Measurements from ENCODE around the gene TTLL12. TPM values are rescaled to one million over a fixed set of nuclear protein-coding genes. Genes with fewer than 3 reads are reported as not detected.

TTLL12 gene
- total RNA-seq, 4 donors from 2014 or later = 43.6 to 93.9 (median 81.4) TPM

DNA sequence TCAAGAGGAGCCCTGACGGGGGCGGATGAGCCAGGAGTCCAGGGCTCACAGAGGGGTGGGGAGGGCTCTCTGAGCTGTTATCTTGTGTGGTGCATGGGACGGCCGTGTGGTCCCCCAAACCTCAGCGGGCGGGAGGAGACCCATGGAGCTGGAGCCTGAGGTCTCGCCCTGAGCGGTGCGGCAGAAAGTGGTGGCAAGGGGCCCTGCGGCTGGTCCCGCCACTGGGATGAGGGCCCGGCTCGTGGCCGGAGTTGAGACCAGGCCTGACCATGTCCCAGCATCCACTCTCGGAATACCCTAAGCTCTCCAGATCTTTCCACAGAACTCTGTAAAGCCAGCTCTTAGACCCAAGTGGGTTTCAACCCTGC, 22.6 kb upstream of the TTLL12 start:
- Histone ChIP-seq H3K27me3 (peaks cover 3% of the 10 kb centered on the region), H3K4me1 (no peaks in the 10 kb centered on the region), H3K4me3 (no peak overlapping the region), H3K36me3 (no peaks in the 10 kb centered on the region), H3K9me3 (no peaks in the 10 kb centered on the region), H3K27ac (no peak overlapping the region)
- TF ChIP-seq EP300 (IDR thresholded peaks at IDR 0.05) = no peak
- no peak for TF ChIP-seq POLR2AphosphoS5 (IDR thresholded peaks at IDR 0.05)
- TF ChIP-seq POLR2A (IDR thresholded peaks at IDR 0.05) = no peak
- TF ChIP-seq, protein P1, sequence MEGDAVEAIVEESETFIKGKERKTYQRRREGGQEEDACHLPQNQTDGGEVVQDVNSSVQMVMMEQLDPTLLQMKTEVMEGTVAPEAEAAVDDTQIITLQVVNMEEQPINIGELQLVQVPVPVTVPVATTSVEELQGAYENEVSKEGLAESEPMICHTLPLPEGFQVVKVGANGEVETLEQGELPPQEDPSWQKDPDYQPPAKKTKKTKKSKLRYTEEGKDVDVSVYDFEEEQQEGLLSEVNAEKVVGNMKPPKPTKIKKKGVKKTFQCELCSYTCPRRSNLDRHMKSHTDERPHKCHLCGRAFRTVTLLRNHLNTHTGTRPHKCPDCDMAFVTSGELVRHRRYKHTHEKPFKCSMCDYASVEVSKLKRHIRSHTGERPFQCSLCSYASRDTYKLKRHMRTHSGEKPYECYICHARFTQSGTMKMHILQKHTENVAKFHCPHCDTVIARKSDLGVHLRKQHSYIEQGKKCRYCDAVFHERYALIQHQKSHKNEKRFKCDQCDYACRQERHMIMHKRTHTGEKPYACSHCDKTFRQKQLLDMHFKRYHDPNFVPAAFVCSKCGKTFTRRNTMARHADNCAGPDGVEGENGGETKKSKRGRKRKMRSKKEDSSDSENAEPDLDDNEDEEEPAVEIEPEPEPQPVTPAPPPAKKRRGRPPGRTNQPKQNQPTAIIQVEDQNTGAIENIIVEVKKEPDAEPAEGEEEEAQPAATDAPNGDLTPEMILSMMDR (IDR thresholded peaks at IDR 0.05) = no peak
- DNase-seq (ENCODE audit: low spot score in 2 of 2) = no peak
- 83% methylated on average over 7 of the region's 15 CpGs for WGBS

DNA sequence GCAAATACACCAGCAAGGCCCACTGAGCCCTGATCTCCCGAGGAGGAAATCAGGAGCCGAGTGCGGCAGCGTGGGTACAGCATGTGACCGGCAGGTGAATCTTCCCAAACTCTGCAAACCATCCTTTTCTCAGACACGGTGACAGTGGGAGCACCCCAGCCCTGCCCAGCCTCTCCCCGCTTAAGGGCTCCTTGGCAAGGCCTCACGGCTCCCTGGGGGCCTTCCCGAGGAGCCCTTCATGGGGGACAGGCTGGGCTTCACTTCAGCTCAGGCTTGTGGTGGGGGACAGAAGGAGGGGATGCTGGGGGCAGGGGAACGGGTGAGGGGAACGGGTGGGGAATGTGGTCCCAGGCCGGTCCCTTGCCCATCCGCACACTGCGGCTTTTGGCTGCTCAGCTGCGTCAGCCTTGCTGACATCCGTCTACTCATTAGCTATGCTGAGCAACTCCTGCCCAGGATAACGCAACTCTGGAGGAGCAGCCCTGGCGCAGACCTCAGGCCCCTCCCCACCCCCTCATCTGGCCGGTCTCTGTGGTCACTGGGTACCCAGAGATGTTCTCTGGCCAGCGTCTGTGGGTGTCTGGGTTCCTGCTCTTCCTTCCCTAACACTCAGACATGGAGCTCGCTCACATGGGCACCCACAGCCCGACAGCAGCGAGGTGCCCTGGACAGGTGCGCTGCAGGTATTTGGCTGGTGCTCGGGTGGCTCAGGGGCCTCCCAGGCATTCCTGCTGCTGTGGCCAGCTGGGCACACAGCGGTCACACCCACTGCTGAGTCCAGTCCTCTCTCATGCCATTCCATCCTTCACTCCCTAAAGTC, 22.0 kb upstream of the TTLL12 start:
- Histone ChIP-seq H3K9me3 (no peaks in the 10 kb centered on the region), H3K4me3 (no peak overlapping the region), H3K27ac (no peak overlapping the region), H3K36me3 (no peaks in the 10 kb centered on the region), H3K27me3 (peaks cover 3% of the 10 kb centered on the region), H3K4me1 (no peaks in the 10 kb centered on the region)
- DNase-seq (ENCODE audit: low spot score in 2 of 2) = no peak
- TF ChIP-seq, protein P1 (IDR thresholded peaks at IDR 0.05) = no peak
- TF ChIP-seq EP300 (IDR thresholded peaks at IDR 0.05) = no peak
- no peak for TF ChIP-seq POLR2A (IDR thresholded peaks at IDR 0.05)
- TF ChIP-seq POLR2AphosphoS5 (IDR thresholded peaks at IDR 0.05) = no peak
- WGBS = 92% methylated on average over 11 of the region's 26 CpGs

DNA sequence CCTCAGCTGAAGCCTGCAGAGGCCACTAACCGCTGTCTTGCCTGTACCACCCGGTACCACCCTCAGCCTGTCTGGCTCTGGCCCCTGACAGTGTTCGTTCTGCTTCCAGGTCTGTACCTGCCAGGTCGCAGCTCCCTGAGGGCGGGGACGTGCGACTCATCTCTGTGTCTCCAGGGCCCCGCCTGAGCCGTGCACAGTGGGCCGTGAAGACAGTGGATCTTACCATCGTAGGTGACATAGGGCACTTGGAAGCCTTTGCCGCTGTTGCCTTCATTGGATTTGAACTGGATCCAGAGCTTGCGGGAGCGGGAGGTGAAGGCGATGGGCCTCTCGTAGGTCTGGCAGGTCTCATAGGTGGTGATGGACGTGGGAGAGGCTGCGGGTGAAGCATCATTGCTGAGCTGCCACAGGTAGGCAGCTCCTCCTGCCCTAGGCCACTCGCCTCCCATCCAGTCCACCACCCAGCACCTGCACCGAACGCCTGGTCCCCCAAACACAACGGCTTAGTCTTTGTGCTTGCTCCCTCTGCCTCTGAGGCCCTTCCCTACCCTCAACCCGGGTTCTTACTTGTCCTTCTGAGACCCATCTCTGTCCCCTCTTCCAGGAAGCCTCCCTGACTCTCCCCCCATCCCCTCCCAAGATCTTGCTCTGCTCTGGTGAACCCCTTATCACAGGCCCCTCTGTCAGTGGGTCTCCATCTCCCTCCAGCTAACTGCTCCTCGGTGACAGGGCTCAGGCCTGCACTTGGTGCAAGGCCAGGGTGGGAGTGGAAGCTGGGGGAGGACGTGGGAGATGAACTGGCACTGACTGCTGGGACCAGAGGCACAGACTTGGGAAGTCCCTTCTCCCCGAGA, 21.1 kb upstream of the TTLL12 start:
- WGBS = 84% methylated on average over 26 of the region's 26 CpGs
- no peak overlapping the region for H3K4me3 ChIP-seq

DNA sequence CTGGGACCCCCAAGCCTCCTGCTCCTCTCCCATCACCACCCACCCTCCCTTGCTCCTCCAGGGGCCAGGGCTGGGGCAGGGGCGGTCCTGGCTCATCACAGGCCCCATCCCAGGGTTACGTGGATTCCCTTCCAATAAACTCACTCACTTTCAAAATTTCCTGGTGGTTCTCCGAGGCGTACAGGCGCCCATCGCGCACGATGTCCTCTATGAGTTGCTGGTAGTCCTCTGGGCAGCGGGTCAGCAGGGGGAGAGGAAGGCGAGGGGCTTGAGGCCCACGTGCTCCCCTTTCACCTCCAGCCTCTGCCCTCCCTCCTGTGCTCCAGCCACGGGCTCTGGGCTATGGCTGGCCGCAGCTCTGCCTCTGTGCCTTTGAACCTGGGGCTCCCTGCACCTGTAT, 20.5 kb upstream of the TTLL12 start:
- Histone ChIP-seq H3K9me3 (no peaks in the 10 kb centered on the region), H3K4me3 (no peak overlapping the region), H3K36me3 (no peaks in the 10 kb centered on the region), H3K27ac (no peak overlapping the region), H3K4me1 (no peaks in the 10 kb centered on the region), H3K27me3 (peaks cover 3% of the 10 kb centered on the region)
- TF ChIP-seq EP300 (IDR thresholded peaks at IDR 0.05) = no peak
- no peak for TF ChIP-seq POLR2AphosphoS5 (IDR thresholded peaks at IDR 0.05)
- TF ChIP-seq, protein P1 (IDR thresholded peaks at IDR 0.05) = no peak
- no peak for TF ChIP-seq POLR2A (IDR thresholded peaks at IDR 0.05)
- DNase-seq (ENCODE audit: low spot score in 2 of 2) = no peak
- 95% methylated on average over 11 of the region's 13 CpGs for WGBS

More for the DNA sequence above, 21.1 kb upstream of the TTLL12 start:
- Histone ChIP-seq H3K4me1 (no peaks in the 10 kb centered on the region), H3K27me3 (peaks cover 3% of the 10 kb centered on the region), H3K27ac (no peak overlapping the region), H3K36me3 (no peaks in the 10 kb centered on the region), H3K9me3 (no peaks in the 10 kb centered on the region)
- TF ChIP-seq, protein P1 (IDR thresholded peaks at IDR 0.05) = no peak
- TF ChIP-seq POLR2AphosphoS5 (IDR thresholded peaks at IDR 0.05) (no peak), POLR2A (IDR thresholded peaks at IDR 0.05) (no peak), EP300 (IDR thresholded peaks at IDR 0.05) (no peak)
- no peak for DNase-seq (ENCODE audit: low spot score in 2 of 2)
